Loucy (cell line): Measurements from ENCODE around the gene DAPK1.

Source experiments
- H2AFZ ChIP-seq: fragments of 200-600 bp; sonication (generic); 2 replicates; pipeline ENCODE4 v1.6.0; 2016; ENCODE audit warnings: antibody characterized with exemption, mild to moderate bottlenecking, low read length, moderate library complexity
- H3F3A ChIP-seq: fragments of 200-600 bp; 2 replicates; pipeline ENCODE4 v1.6.0; 2016; ENCODE audit warnings: antibody characterized with exemption, low read depth, mild to moderate bottlenecking
- H3K27me3 ChIP-seq: fragments of 200-600 bp; sonication (generic); 2 replicates; pipeline ENCODE4 v1.6.1; 2014; ENCODE audit warnings: low read length, mild to moderate bottlenecking; ENCODE audit not compliant: insufficient read depth, poor library complexity, severe bottlenecking
- H3K36me3 ChIP-seq: fragments of 200-600 bp; sonication (generic); 2 replicates; pipeline ENCODE4 v1.6.1; 2016; ENCODE audit warnings: low read length; ENCODE audit not compliant: insufficient read depth
- H3K4me1 ChIP-seq: fragments of 200-600 bp; sonication (generic); 2 replicates; pipeline ENCODE4 v1.5.1; 2014; ENCODE audit warnings: low read length, mild to moderate bottlenecking; ENCODE audit not compliant: insufficient read depth, poor library complexity, severe bottlenecking
- H3K4me2 ChIP-seq: fragments of 200-600 bp; sonication (generic); 2 replicates; pipeline ENCODE4 v1.6.0; 2014; ENCODE audit warnings: antibody characterized with exemption, low read length, low read depth, mild to moderate bottlenecking; ENCODE audit not compliant: poor library complexity, severe bottlenecking
- H3K4me3 ChIP-seq: fragments of 200-600 bp; sonication (generic); 2 replicates; pipeline ENCODE4 v1.5.1; 2014; ENCODE audit warnings: low read length, mild to moderate bottlenecking, mixed read lengths; ENCODE audit not compliant: poor library complexity, severe bottlenecking
- H3K79me2 ChIP-seq: fragments of 200-600 bp; sonication (generic); 2 replicates; pipeline ENCODE4 v1.6.1; 2014; ENCODE audit warnings: low read length; ENCODE audit not compliant: insufficient read depth
- H3K9ac ChIP-seq: fragments of 200-600 bp; sonication (generic); 2 replicates; pipeline ENCODE4 v1.6.0; 2014; ENCODE audit warnings: mild to moderate bottlenecking, low read depth, low read length, moderate library complexity; ENCODE audit not compliant: poor library complexity, severe bottlenecking
- H3K9me2 ChIP-seq: fragments of 200-600 bp; sonication (generic); replicated peaks from 2 replicates; pipeline ENCODE4 v1.6.1; 2016; ENCODE audit warnings: low read depth, low read length, mixed read lengths
- H3K9me3 ChIP-seq: fragments of 200-600 bp; sonication (generic); 2 replicates; pipeline ENCODE4 v1.6.1; 2014; ENCODE audit warnings: mild to moderate bottlenecking, antibody characterized with exemption, low read length, low read depth; ENCODE audit not compliant: insufficient read depth
- H4K20me1 ChIP-seq: fragments of 200-600 bp; sonication (generic); 2 replicates; pipeline ENCODE4 v1.6.0; 2014; ENCODE audit warnings: antibody characterized with exemption, low read length, mild to moderate bottlenecking; ENCODE audit not compliant: insufficient read depth, poor library complexity, severe bottlenecking
- EZH2phosphoT487 ChIP-seq: fragments of 200-600 bp; IDR thresholded peaks from 2 replicates; pipeline ENCODE4 v1.6.1; 2018; ENCODE audit warnings: antibody characterized with exemption, mild to moderate bottlenecking, moderate library complexity, borderline replicate concordance
- TF ChIP-seq, protein P1 (sequence below): fragments of 200-600 bp; sonication (generic); conservative IDR thresholded peaks from 2 replicates; pipeline ENCODE4 v1.5.1; 2014; ENCODE audit warnings: mild to moderate bottlenecking, antibody characterized with exemption, low read length

DAPK1 gene

DNA sequence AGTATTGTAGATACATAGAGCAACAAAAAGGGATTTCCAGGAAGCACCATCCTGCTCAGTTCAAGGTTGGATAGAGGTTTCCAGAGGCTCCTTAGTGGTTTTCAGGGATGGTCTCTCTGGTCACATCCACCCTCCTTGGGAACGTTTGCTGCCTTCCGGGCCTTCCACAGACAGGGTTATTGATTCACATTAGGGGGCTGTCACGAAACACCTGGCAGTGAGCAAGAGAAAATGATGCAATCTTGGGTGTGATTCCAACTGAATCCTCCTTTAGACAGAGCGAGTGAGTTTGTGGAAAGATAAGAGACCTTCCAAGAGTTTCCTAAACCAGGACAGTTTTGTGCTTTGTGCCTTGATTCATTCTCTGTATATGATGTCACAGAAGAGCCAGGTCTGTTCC is 184.4 kb downstream of the DAPK1 start:
- H3K9me3 ChIP-seq: no peaks in the 10 kb centered on the region
- no peak overlapping the region for H3K9ac ChIP-seq
- no peak overlapping the region for H3K4me3 ChIP-seq
- no peaks in the 10 kb centered on the region for H3K4me1 ChIP-seq
- no peaks in the 10 kb centered on the region for H4K20me1 ChIP-seq
- TF ChIP-seq, protein P1, sequence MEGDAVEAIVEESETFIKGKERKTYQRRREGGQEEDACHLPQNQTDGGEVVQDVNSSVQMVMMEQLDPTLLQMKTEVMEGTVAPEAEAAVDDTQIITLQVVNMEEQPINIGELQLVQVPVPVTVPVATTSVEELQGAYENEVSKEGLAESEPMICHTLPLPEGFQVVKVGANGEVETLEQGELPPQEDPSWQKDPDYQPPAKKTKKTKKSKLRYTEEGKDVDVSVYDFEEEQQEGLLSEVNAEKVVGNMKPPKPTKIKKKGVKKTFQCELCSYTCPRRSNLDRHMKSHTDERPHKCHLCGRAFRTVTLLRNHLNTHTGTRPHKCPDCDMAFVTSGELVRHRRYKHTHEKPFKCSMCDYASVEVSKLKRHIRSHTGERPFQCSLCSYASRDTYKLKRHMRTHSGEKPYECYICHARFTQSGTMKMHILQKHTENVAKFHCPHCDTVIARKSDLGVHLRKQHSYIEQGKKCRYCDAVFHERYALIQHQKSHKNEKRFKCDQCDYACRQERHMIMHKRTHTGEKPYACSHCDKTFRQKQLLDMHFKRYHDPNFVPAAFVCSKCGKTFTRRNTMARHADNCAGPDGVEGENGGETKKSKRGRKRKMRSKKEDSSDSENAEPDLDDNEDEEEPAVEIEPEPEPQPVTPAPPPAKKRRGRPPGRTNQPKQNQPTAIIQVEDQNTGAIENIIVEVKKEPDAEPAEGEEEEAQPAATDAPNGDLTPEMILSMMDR: no peak
- TF ChIP-seq EZH2phosphoT487: no peak
- H3K4me2 ChIP-seq: no peak overlapping the region
- H2AFZ ChIP-seq: no peak overlapping the region
- H3K79me2 ChIP-seq: no peaks in the 10 kb centered on the region
- H3K9me2 ChIP-seq: no peaks in the 10 kb centered on the region
- peaks cover 9% of the 10 kb centered on the region; the same call in 1 of the 2 replicates for H3K36me3 ChIP-seq
- H3F3A ChIP-seq: no peaks in the 10 kb centered on the region
- H3K27me3 ChIP-seq: no peaks in the 10 kb centered on the region

DNA sequence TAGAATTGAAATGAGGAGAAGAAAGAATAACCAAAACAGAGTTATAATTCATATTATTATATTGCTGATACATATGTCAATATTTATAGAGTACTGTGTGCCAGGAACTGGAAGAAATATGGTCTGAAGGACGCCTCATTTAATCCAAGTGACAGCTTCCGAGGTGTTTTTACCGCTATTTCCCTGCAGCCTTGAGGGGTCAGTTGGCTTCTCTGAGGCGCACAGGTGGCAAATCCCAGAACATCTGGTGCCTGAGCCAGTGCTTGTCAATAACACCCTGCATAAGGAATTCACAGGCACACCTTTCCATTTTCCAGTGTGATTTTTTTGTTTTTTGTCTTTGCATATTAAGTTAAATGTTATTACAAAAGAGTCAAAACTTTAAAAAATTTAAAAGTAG is 185.0 kb downstream of the DAPK1 start:
- Histone ChIP-seq H3K27me3 (no peaks in the 10 kb centered on the region), H2AFZ (no peak overlapping the region), H3K36me3 (peaks cover 9% of the 10 kb centered on the region; the same call in 1 of the 2 replicates), H3K9me2 (no peaks in the 10 kb centered on the region), H3K9me3 (no peaks in the 10 kb centered on the region), H3K9ac (no peak overlapping the region), H3K79me2 (no peaks in the 10 kb centered on the region), H4K20me1 (no peaks in the 10 kb centered on the region), H3K4me3 (no peak overlapping the region), H3K4me2 (no peak overlapping the region), H3K4me1 (no peaks in the 10 kb centered on the region), H3F3A (no peaks in the 10 kb centered on the region)
- TF ChIP-seq, protein P1: no peak
- TF ChIP-seq EZH2phosphoT487: no peak

DNA sequence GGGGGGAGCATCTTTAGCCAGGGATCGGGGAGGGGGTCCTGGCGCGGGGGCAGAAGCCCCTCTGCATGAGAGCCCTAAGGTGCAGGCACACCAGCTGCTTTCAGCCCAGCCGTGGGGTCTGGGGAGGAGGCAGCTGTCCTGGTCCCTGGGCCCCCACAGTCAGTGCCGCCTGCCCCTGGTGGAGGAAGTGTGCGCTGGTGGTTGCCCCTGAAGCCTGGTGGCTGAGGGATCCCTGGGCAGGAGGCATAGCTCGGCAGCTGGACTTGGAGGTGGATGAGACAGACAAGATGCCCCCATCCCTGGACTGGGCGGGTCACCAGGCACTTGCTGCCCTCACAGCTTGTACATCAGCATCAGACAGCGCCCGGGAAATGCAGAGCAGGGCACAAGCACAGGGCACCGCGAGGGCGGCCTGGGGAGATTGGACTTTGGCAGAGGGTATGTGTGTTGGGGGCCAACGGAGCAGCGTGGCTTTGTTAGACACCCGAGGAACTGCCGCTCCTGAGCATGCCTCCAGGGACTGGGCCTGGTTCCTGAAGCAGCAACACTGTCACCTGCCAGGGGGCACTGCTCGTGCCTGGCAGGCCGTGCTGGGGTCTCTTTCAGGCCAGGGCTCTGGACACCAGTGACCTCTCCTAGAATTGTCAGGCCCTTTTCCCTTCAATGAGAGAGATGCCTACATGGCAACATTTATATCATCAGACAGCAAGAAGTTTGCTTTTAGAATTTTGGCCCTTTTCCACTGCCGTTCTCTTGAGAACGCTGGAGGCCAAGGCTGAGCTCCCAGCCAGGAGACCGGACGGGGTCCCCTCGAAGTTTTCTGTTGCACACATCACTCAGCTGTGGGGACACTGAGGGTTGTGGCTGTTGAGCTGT is 186.3 kb downstream of the DAPK1 start:
- no peak overlapping the region for H2AFZ ChIP-seq
- H3K4me3 ChIP-seq: no peak overlapping the region
- TF ChIP-seq EZH2phosphoT487: no peak
- TF ChIP-seq, protein P1: no peak
- H3F3A ChIP-seq: no peaks in the 10 kb centered on the region
- H3K4me1 ChIP-seq: no peaks in the 10 kb centered on the region
- peaks cover 9% of the 10 kb centered on the region; the same call in 1 of the 2 replicates for H3K36me3 ChIP-seq
- no peaks in the 10 kb centered on the region for H3K79me2 ChIP-seq
- no peaks in the 10 kb centered on the region for H3K27me3 ChIP-seq
- H3K9me3 ChIP-seq: no peaks in the 10 kb centered on the region
- H3K9ac ChIP-seq: no peak overlapping the region
- H3K4me2 ChIP-seq: no peak overlapping the region
- no peaks in the 10 kb centered on the region for H3K9me2 ChIP-seq
- no peaks in the 10 kb centered on the region for H4K20me1 ChIP-seq
